Measurements from ENCODE around the gene TKT. TPM values are rescaled to one million over a fixed set of nuclear protein-coding genes. Genes with fewer than 3 reads are reported as not detected.

TKT gene
- total and polyA plus RNA-seq, 2 of the 4 experiments (the other 2 are of a cell fraction), result 280 to 349 TPM

- ATAC-seq (ENCODE audit: low read depth) (no peak), DNase-seq (no peak)
- H3K9me3 ChIP-seq (ENCODE audit: control insufficient read depth, insufficient read depth, low read length), result no peaks in the 10 kb centered on the region
- intact Hi-C loops (cut with micrococcal nuclease) (no loop called here), in situ Hi-C loops (cut with MboI; ENCODE audit: low sequenced_read_pairs) (no loop called here), dilution Hi-C loops (cut with HindIII; ENCODE audit: low sequenced_read_pairs, unreplicated experiment) (no loop called here)
- H3K79me1 ChIP-seq (ENCODE audit: low read depth in 1 of 2, low read length in 2 of 2), result peaks cover 10 to 66% of the 10 kb centered on the region in 2 experiments; a peak in 3 of 4 replicates
- H3K36me3 ChIP-seq (ENCODE audit: control insufficient read depth, insufficient read depth, low read length), result peaks cover 49% of the 10 kb centered on the region
- H3K4me1 ChIP-seq (ENCODE audit: control insufficient read depth, insufficient read depth, low read length), result peaks cover 28% of the 10 kb centered on the region
- H3K23ac ChIP-seq (ENCODE audit: low read depth, low read length), result no peak overlapping the region
- no peak overlapping the region for H4K91ac ChIP-seq (ENCODE audit: insufficient read depth, low read depth, low read length)
- H2BK15ac ChIP-seq (ENCODE audit: low read depth, low read length), result no peak overlapping the region
- no peak overlapping the region for H2AFZ ChIP-seq (replicated peaks; ENCODE audit: low read length, poor library complexity)
- no peak overlapping the region for H2AK9ac ChIP-seq (replicated peaks; ENCODE audit: low read depth, low read length, poor library complexity)
- no peak overlapping the region for H3K4me2 ChIP-seq (ENCODE audit: low read depth, low read length)
- no peak overlapping the region for H4K8ac ChIP-seq (ENCODE audit: low read depth in 2 of 2, low read length in 2 of 2)
- peak overlapping the region; percentile 4; the same call in 1 of the 2 replicates for H3K27ac ChIP-seq (ENCODE audit: insufficient read depth, low read length)
- no peak overlapping the region for H2BK5ac ChIP-seq (ENCODE audit: low read depth, low read length, poor library complexity, severe bottlenecking)
- H3K9me1 ChIP-seq (ENCODE audit: insufficient read depth, low read length), result peaks cover 22% of the 10 kb centered on the region
- no peak overlapping the region for H3K9ac ChIP-seq (ENCODE audit: low read depth, low read length)
- H4K5ac ChIP-seq (ENCODE audit: low read depth, low read length), result no peak overlapping the region
- no peaks in the 10 kb centered on the region for H3K27me3 ChIP-seq (ENCODE audit: control insufficient read depth, insufficient read depth, low read length)
- no peak overlapping the region for H2AK5ac ChIP-seq (ENCODE audit: low read depth, low read length)
- WGBS, 2 experiments (ENCODE audit: extremely low coverage in 2 of 2, insufficient read length in 1 of 2), result no CpG with 5 or more reads among the region's 4 CpGs
- H2BK20ac ChIP-seq (ENCODE audit: low read depth, low read length), result no peak overlapping the region
- POLR2A ChIA-PET (ENCODE audit: unreplicated experiment), result no interaction called here
- no peak overlapping the region for H3K4me3 ChIP-seq (ENCODE audit: insufficient read depth, low read depth, low read length)
- H4K20me1 ChIP-seq (ENCODE audit: insufficient read depth, low read length), result peaks cover 82% of the 10 kb centered on the region
- no peak overlapping the region for H3K14ac ChIP-seq (replicated peaks; ENCODE audit: low read depth, low read length)
- H2BK120ac ChIP-seq (ENCODE audit: low read depth, low read length), result no peak overlapping the region
- H3K56ac ChIP-seq (ENCODE audit: extremely low read depth, insufficient read depth, low read length), result no peak overlapping the region
- CTCF ChIA-PET, result no interaction called here
- H3K18ac ChIP-seq (ENCODE audit: low read depth, low read length), result no peak overlapping the region
- no peak for TF ChIP-seq NFE2L2 (IDR thresholded peaks at IDR 0.05; ENCODE audit: low read depth, low read length)
- no peak for TF ChIP-seq CTCF (conservative IDR thresholded peaks at IDR 0.05; ENCODE audit: low read depth, low read length)
- no peak for TF ChIP-seq MAFK (IDR thresholded peaks at IDR 0.05; ENCODE audit: low read depth, low read length)
- no peak for TF ChIP-seq FOS (IDR thresholded peaks at IDR 0.05; ENCODE audit: low read depth, low read length)
- no peak for TF ChIP-seq MXI1 (IDR thresholded peaks at IDR 0.05; ENCODE audit: borderline replicate concordance, low read depth, low read length)
- no peak for TF ChIP-seq USF2 (IDR thresholded peaks at IDR 0.05; ENCODE audit: low read depth, low read length)
- TF ChIP-seq CEBPB (IDR thresholded peaks at IDR 0.05; ENCODE audit: low read depth, low read length), result no peak
- no peak for TF ChIP-seq SMC3 (IDR thresholded peaks at IDR 0.05; ENCODE audit: low read depth, low read length)
- TF ChIP-seq RAD21 (IDR thresholded peaks at IDR 0.05; ENCODE audit: low read length), result no peak
- no peak for TF ChIP-seq BHLHE40 (IDR thresholded peaks at IDR 0.05; ENCODE audit: low read depth, low read length)
- no peak for TF ChIP-seq CHD1 (IDR thresholded peaks at IDR 0.05; ENCODE audit: low read depth, low read length)
- BruUV-seq (replicated peaks), result no TSS peak
- no peak overlapping the region for H3K4ac ChIP-seq (ENCODE audit: low read depth, low read length)
Observed at GRCh38 chr3:53242642-53243041, 13.2 kb downstream of the TKT start.

Data from IMR-90 (cell line).